Suprapubic skin (tissue), 4 donors: Measurements from ENCODE around the gene CDK5RAP2.

Experiments
- CTCF ChIP-seq, 2 donors: fragments of 200-600 bp in 1 of 2; fragments of 450-650 bp in 1 of 2; sonication (generic) in 1 of 2; IDR thresholded peaks; one replicate each; pipeline ENCODE4 v1.5.1; 2016 to 2019; ENCODE audit warnings: antibody characterized with exemption in 2 of 2, mild to moderate bottlenecking in 1 of 2, moderate library complexity in 1 of 2
- EP300 ChIP-seq: sonication (generic); formaldehyde crosslinking; IDR thresholded peaks from one replicate; pipeline ENCODE4 v1.6.1; 2017; ENCODE audit warnings: antibody characterized with exemption
- POLR2A ChIP-seq, 2 donors: fragments of 450-650 bp; IDR thresholded peaks; one replicate each; pipeline ENCODE4 v1.6.1; 2017; ENCODE audit warnings: antibody characterized with exemption in 2 of 2, mild to moderate bottlenecking in 2 of 2, moderate library complexity in 2 of 2
- POLR2AphosphoS5 ChIP-seq, 3 donors: sonication (generic); formaldehyde crosslinking; IDR thresholded peaks; one replicate each; pipeline ENCODE4 v1.6.1; 2017; ENCODE audit warnings: antibody characterized with exemption in 3 of 3

GRCh38 chr9:120558454-120558853 lies 21.5 kb downstream of the CDK5RAP2 start:
- TF ChIP-seq CTCF (IDR thresholded peaks at IDR 0.05) (no peak), POLR2A (IDR thresholded peaks at IDR 0.05) (no peak), POLR2AphosphoS5 (IDR thresholded peaks at IDR 0.05) (no peak), EP300 (no peak)
